HG03442 (cell line): ENCODE results near the gene ATXN3.

Experiments
- ATAC-seq: cut with Tn5 transposase; IDR thresholded peaks from one replicate; pipeline ENCODE4 v1.9.1; 2021; ENCODE audit warnings: mild to moderate bottlenecking, moderate library complexity; ENCODE audit not compliant: unreplicated experiment

Gene ATXN3

GRCh38 chr14:92012121-92012748, 94.1 kb downstream of the ATXN3 start:
- ATAC-seq, result no peak

DNA sequence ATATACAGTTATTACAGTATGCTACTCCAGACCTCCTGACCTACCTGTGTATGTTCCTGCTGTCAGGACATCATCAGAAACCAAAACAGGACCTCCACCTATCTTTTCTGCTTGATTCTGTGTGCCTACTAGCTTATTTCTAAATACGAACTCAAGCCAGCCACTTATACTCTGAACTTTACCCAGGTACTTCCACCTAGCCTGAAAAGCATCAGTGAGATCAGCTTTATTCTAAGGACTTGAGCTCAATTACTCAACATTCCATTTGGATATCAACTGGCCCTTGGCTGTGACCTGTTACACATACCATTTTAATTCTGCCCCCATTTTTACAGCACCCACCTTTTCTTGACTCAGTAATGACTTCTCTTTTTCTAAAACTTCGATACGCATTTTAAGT, 95.7 kb downstream of the ATXN3 start:
- no peak for ATAC-seq

DNA sequence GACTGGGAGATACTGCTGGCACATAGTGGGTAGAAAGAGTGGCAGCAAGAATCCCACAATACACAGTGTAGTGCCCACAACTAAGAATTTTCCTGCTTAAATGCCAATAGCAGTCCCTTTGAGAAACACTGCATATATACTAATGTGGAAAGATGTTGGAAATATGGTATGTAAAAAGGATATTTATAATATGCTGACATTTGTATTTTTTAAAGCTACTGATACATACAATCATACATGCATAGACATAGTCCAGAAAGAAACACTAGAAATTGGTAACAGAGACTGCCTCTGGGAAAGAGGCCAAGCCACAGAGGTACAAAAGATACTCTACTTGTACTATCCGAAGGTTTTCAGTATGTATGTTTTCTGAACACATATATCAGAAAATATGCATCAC, 96.8 kb downstream of the ATXN3 start:
- no peak for ATAC-seq
